HEK293 (cell line): ENCODE results near the gene ADK.

Experiments
- CTCF ChIA-PET: fragments of 350-600 bp; formaldehyde crosslinking; extraction: SDS; loops from one replicate; lab custom pipeline; 2021; ENCODE audit warnings: antibody characterized with exemption; lab: Yijun Ruan, JAX
- POLR2A ChIA-PET: fragments of 300-600 bp; formaldehyde crosslinking; extraction: SDS; loops from one replicate; lab custom pipeline; 2020; ENCODE audit warnings: antibody characterized with exemption, inconsistent platforms; lab: Yijun Ruan, JAX
- H3K27ac ChIP-seq: fragments of 200-500 bp; sonication (Bioruptor generic); 2 replicates; pipeline ENCODE4 v1.5.1; 2014; ENCODE audit warnings: low read depth, low read length, control low read depth, inconsistent platforms; ENCODE audit errors: extremely low read depth
- H3K36me3 ChIP-seq, 2 experiments: fragments of 200-500 bp in 1 of 2; sonication (Bioruptor generic) in 1 of 2; 1 replicate in 1 of 2; 2 replicates in 1 of 2; pipeline ENCODE4 v1.5.1; 2014 to 2017; ENCODE audit warnings: inconsistent platforms in 2 of 2, low read length in 2 of 2; ENCODE audit not compliant: control insufficient read depth in 2 of 2, insufficient read depth in 1 of 2
- H3K4me1 ChIP-seq: fragments of 200-500 bp; sonication (Bioruptor generic); 2 replicates; pipeline ENCODE4 v1.5.1; 2014; ENCODE audit warnings: mild to moderate bottlenecking, low read length, inconsistent platforms; ENCODE audit not compliant: control insufficient read depth, insufficient read depth
- H3K4me3 ChIP-seq: 2 replicates; pipeline ENCODE4 v1.5.1; 2011; ENCODE audit warnings: low read depth, mild to moderate bottlenecking, control low read depth, low read length, moderate library complexity
- H3K9me3 ChIP-seq: fragments of 200-500 bp; sonication (Bioruptor generic); 2 replicates; pipeline ENCODE4 v1.5.1; 2014; ENCODE audit warnings: low read depth, low read length, inconsistent platforms; ENCODE audit not compliant: control insufficient read depth, insufficient read depth
- BCL11A ChIP-seq: fragments of 450-650 bp; formaldehyde crosslinking; IDR thresholded peaks from 2 replicates; pipeline ENCODE4 v1.5.1; 2016; ENCODE audit warnings: low read depth, missing biosample characterization, missing genetic modification characterization
- PRDM1 ChIP-seq: fragments of 450-650 bp; formaldehyde crosslinking; IDR thresholded peaks from 2 replicates; pipeline ENCODE4; 2016; ENCODE audit warnings: missing biosample characterization, missing genetic modification characterization
- ZBTB21 ChIP-seq: fragments of 450-650 bp; formaldehyde crosslinking; IDR thresholded peaks from 2 replicates; pipeline ENCODE4 v1.5.1; 2017; ENCODE audit warnings: missing biosample characterization, missing genetic modification characterization
- ZBTB7A ChIP-seq: fragments of 450-650 bp; formaldehyde crosslinking; IDR thresholded peaks from 2 replicates; pipeline ENCODE4 v1.5.1; 2016; ENCODE audit warnings: low read depth, missing biosample characterization, missing genetic modification characterization
- ZFHX2 ChIP-seq: fragments of 450-650 bp; formaldehyde crosslinking; conservative IDR thresholded peaks from 2 replicates; pipeline ENCODE4 v1.5.1; 2016; ENCODE audit warnings: missing biosample characterization, missing genetic modification characterization
- ZFP37 ChIP-seq: fragments of 450-650 bp; formaldehyde crosslinking; IDR thresholded peaks from 2 replicates; pipeline ENCODE4 v1.5.1; 2016; ENCODE audit warnings: missing biosample characterization, missing genetic modification characterization
- ZNF132 ChIP-seq: fragments of 450-650 bp; formaldehyde crosslinking; IDR thresholded peaks from 2 replicates; pipeline ENCODE4 v1.5.1; 2017; ENCODE audit warnings: missing biosample characterization, missing genetic modification characterization, borderline replicate concordance
- ZNF184 ChIP-seq: fragments of 450-650 bp; IDR thresholded peaks from 2 replicates; pipeline ENCODE4 v1.5.1; 2018; ENCODE audit warnings: missing biosample characterization, mild to moderate bottlenecking, missing genetic modification characterization
- ZNF529 ChIP-seq: fragments of 450-650 bp; formaldehyde crosslinking; IDR thresholded peaks from 2 replicates; pipeline ENCODE4 v1.5.1; 2017; ENCODE audit warnings: missing genetic modification characterization, missing biosample characterization; ENCODE audit not compliant: insufficient replicate concordance
- ZNF548 ChIP-seq: fragments of 450-650 bp; formaldehyde crosslinking; IDR thresholded peaks from 2 replicates; pipeline ENCODE4 v1.5.1; 2016; ENCODE audit warnings: missing biosample characterization, missing genetic modification characterization
- ZNF600 ChIP-seq: fragments of 450-650 bp; formaldehyde crosslinking; IDR thresholded peaks from 2 replicates; pipeline ENCODE4 v1.5.1; 2016; ENCODE audit warnings: missing biosample characterization, missing genetic modification characterization
- ZNF76 ChIP-seq: fragments of 450-650 bp; formaldehyde crosslinking; IDR thresholded peaks from 2 replicates; pipeline ENCODE4; 2016; ENCODE audit warnings: low read depth, missing biosample characterization, missing genetic modification characterization, borderline replicate concordance
- ZNF776 ChIP-seq: fragments of 450-650 bp; formaldehyde crosslinking; IDR thresholded peaks from 2 replicates; pipeline ENCODE4 v1.5.0; 2017; ENCODE audit warnings: missing biosample characterization, missing genetic modification characterization, borderline replicate concordance
- ZNF792 ChIP-seq: fragments of 450-650 bp; formaldehyde crosslinking; IDR thresholded peaks from 2 replicates; pipeline ENCODE4 v1.5.1; 2016; ENCODE audit warnings: missing biosample characterization, missing genetic modification characterization
- TF ChIP-seq, protein P1 (sequence below): fragments of 450-650 bp; formaldehyde crosslinking; IDR thresholded peaks from 2 replicates; pipeline ENCODE4 v1.5.1; 2017; ENCODE audit warnings: missing biosample characterization, missing genetic modification characterization
- TF ChIP-seq, protein P2 (sequence below): fragments of 450-650 bp; formaldehyde crosslinking; IDR thresholded peaks from 2 replicates; pipeline ENCODE4 v1.5.1; 2017; ENCODE audit warnings: missing biosample characterization, missing genetic modification characterization
- TF ChIP-seq, protein P3 (sequence below): fragments of 450-650 bp; IDR thresholded peaks from 2 replicates; pipeline ENCODE4 v1.5.1; 2018; ENCODE audit warnings: missing biosample characterization, missing genetic modification characterization
- TF ChIP-seq, protein P4 (sequence below): fragments of 450-650 bp; formaldehyde crosslinking; IDR thresholded peaks from 2 replicates; pipeline ENCODE4 v1.5.1; 2016; ENCODE audit warnings: missing biosample characterization, missing genetic modification characterization, borderline replicate concordance
- TF ChIP-seq, protein P5 (sequence below): fragments of 450-650 bp; formaldehyde crosslinking; IDR thresholded peaks from 2 replicates; pipeline ENCODE4 v1.5.1; 2016; ENCODE audit warnings: missing biosample characterization, missing genetic modification characterization

ADK gene

DNA sequence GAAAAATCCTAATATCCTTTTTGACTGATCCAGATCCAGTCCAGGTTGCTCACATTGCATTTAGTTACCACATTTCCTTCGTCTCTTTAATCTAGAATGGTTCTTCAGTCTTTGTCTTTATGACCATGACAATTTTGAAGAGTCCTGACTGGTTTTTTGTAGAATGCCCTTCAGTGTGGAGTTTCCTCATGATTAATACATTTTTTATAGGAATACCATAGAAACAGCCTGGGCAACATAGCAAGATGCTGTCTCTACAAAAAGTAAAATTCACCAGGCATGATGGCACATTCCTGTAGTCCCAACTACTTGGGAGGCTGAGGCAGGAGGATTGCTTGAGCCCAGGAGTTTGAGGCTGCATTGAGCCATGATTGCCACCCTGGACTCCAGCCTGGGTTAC lies 390.4 kb downstream of the ADK start:
- Histone ChIP-seq H3K36me3 (no peaks in the 10 kb centered on the region), H3K27ac (no peak overlapping the region), H3K4me3 (no peak overlapping the region), H3K4me1 (no peaks in the 10 kb centered on the region), H3K9me3 (no peaks in the 10 kb centered on the region)
- ChIA-PET POLR2A (no interaction called here), CTCF (interaction anchor here (0.7 kb wide), 1 partner anchor 286 kb away, joined by 3 read pairs; no protein-coding TSS in a partner anchor)
- TF ChIP-seq, protein P1, sequence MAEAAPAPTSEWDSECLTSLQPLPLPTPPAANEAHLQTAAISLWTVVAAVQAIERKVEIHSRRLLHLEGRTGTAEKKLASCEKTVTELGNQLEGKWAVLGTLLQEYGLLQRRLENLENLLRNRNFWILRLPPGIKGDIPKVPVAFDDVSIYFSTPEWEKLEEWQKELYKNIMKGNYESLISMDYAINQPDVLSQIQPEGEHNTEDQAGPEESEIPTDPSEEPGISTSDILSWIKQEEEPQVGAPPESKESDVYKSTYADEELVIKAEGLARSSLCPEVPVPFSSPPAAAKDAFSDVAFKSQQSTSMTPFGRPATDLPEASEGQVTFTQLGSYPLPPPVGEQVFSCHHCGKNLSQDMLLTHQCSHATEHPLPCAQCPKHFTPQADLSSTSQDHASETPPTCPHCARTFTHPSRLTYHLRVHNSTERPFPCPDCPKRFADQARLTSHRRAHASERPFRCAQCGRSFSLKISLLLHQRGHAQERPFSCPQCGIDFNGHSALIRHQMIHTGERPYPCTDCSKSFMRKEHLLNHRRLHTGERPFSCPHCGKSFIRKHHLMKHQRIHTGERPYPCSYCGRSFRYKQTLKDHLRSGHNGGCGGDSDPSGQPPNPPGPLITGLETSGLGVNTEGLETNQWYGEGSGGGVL (tag by site-specific recombination): no peak
- no peak for TF ChIP-seq ZFP37 (tag by site-specific recombination)
- no peak for TF ChIP-seq ZBTB21
- no peak for TF ChIP-seq ZFHX2
- TF ChIP-seq, protein P2, sequence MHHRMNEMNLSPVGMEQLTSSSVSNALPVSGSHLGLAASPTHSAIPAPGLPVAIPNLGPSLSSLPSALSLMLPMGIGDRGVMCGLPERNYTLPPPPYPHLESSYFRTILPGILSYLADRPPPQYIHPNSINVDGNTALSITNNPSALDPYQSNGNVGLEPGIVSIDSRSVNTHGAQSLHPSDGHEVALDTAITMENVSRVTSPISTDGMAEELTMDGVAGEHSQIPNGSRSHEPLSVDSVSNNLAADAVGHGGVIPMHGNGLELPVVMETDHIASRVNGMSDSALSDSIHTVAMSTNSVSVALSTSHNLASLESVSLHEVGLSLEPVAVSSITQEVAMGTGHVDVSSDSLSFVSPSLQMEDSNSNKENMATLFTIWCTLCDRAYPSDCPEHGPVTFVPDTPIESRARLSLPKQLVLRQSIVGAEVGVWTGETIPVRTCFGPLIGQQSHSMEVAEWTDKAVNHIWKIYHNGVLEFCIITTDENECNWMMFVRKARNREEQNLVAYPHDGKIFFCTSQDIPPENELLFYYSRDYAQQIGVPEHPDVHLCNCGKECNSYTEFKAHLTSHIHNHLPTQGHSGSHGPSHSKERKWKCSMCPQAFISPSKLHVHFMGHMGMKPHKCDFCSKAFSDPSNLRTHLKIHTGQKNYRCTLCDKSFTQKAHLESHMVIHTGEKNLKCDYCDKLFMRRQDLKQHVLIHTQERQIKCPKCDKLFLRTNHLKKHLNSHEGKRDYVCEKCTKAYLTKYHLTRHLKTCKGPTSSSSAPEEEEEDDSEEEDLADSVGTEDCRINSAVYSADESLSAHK (tag by site-specific recombination): no peak
- no peak for TF ChIP-seq ZNF184 (tag by site-specific recombination)
- TF ChIP-seq, protein P3, sequence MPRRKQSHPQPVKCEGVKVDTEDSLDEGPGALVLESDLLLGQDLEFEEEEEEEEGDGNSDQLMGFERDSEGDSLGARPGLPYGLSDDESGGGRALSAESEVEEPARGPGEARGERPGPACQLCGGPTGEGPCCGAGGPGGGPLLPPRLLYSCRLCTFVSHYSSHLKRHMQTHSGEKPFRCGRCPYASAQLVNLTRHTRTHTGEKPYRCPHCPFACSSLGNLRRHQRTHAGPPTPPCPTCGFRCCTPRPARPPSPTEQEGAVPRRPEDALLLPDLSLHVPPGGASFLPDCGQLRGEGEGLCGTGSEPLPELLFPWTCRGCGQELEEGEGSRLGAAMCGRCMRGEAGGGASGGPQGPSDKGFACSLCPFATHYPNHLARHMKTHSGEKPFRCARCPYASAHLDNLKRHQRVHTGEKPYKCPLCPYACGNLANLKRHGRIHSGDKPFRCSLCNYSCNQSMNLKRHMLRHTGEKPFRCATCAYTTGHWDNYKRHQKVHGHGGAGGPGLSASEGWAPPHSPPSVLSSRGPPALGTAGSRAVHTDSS: no peak
- TF ChIP-seq PRDM1 (tag by site-specific recombination): no peak
- TF ChIP-seq ZNF76 (tag by site-specific recombination): no peak
- no peak for TF ChIP-seq ZNF529
- TF ChIP-seq BCL11A (tag by site-specific recombination): no peak
- TF ChIP-seq, protein P4, sequence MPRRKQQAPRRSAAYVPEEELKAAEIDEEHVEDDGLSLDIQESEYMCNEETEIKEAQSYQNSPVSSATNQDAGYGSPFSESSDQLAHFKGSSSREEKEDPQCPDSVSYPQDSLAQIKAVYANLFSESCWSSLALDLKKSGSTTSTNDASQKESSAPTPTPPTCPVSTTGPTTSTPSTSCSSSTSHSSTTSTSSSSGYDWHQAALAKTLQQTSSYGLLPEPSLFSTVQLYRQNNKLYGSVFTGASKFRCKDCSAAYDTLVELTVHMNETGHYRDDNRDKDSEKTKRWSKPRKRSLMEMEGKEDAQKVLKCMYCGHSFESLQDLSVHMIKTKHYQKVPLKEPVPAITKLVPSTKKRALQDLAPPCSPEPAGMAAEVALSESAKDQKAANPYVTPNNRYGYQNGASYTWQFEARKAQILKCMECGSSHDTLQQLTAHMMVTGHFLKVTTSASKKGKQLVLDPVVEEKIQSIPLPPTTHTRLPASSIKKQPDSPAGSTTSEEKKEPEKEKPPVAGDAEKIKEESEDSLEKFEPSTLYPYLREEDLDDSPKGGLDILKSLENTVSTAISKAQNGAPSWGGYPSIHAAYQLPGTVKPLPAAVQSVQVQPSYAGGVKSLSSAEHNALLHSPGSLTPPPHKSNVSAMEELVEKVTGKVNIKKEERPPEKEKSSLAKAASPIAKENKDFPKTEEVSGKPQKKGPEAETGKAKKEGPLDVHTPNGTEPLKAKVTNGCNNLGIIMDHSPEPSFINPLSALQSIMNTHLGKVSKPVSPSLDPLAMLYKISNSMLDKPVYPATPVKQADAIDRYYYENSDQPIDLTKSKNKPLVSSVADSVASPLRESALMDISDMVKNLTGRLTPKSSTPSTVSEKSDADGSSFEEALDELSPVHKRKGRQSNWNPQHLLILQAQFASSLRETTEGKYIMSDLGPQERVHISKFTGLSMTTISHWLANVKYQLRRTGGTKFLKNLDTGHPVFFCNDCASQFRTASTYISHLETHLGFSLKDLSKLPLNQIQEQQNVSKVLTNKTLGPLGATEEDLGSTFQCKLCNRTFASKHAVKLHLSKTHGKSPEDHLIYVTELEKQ (tag by site-specific recombination): no peak
- no peak for TF ChIP-seq ZNF600 (tag by site-specific recombination)
- no peak for TF ChIP-seq ZNF776 (tag by site-specific recombination)
- no peak for TF ChIP-seq ZNF792 (tag by site-specific recombination)
- TF ChIP-seq ZBTB7A (tag by site-specific recombination): no peak
- TF ChIP-seq, protein P5, sequence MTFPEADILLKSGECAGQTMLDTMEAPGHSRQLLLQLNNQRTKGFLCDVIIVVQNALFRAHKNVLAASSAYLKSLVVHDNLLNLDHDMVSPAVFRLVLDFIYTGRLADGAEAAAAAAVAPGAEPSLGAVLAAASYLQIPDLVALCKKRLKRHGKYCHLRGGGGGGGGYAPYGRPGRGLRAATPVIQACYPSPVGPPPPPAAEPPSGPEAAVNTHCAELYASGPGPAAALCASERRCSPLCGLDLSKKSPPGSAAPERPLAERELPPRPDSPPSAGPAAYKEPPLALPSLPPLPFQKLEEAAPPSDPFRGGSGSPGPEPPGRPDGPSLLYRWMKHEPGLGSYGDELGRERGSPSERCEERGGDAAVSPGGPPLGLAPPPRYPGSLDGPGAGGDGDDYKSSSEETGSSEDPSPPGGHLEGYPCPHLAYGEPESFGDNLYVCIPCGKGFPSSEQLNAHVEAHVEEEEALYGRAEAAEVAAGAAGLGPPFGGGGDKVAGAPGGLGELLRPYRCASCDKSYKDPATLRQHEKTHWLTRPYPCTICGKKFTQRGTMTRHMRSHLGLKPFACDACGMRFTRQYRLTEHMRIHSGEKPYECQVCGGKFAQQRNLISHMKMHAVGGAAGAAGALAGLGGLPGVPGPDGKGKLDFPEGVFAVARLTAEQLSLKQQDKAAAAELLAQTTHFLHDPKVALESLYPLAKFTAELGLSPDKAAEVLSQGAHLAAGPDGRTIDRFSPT (tag by site-specific recombination): no peak
- no peak for TF ChIP-seq ZNF132
- no peak for TF ChIP-seq ZNF548 (tag by site-specific recombination)
